DND-41 (cell line): ENCODE data around the gene ZFHX3.

Source experiments
- EZH2 ChIP-seq: IDR thresholded peaks from 3 replicates; pipeline ENCODE4 v1.6.1; 2012; ENCODE audit warnings: borderline replicate concordance, low read depth, mild to moderate bottlenecking, moderate library complexity, low read length, inconsistent platforms; ENCODE audit not compliant: severe bottlenecking
- TF ChIP-seq, protein P1 (sequence below): IDR thresholded peaks from 2 replicates; pipeline ENCODE4 v1.5.1; 2012; ENCODE audit warnings: borderline replicate concordance, low read length, moderate library complexity, mild to moderate bottlenecking; ENCODE audit not compliant: poor library complexity, severe bottlenecking; ENCODE audit errors: extremely low read depth

DNA sequence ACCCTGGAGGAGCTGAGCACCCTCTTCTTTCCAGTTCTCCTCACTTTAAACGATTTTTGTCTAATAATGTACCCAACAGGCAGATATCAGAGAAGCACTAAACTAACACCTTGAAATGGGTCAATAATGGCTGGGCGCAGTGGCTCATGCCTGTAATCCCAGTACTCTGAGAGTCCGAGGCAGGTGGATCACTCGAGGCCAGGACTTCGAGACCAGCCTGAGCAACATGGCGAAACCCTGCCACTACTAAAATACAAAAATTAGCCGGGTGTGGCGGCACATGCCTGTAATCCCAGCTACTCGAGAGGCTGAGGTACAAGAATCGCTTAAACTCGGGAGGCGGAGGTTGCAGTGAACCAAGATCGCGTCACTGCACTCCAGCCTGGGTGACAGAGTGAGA lies 57.4 kb downstream of the ZFHX3 start:
- TF ChIP-seq, protein P1, sequence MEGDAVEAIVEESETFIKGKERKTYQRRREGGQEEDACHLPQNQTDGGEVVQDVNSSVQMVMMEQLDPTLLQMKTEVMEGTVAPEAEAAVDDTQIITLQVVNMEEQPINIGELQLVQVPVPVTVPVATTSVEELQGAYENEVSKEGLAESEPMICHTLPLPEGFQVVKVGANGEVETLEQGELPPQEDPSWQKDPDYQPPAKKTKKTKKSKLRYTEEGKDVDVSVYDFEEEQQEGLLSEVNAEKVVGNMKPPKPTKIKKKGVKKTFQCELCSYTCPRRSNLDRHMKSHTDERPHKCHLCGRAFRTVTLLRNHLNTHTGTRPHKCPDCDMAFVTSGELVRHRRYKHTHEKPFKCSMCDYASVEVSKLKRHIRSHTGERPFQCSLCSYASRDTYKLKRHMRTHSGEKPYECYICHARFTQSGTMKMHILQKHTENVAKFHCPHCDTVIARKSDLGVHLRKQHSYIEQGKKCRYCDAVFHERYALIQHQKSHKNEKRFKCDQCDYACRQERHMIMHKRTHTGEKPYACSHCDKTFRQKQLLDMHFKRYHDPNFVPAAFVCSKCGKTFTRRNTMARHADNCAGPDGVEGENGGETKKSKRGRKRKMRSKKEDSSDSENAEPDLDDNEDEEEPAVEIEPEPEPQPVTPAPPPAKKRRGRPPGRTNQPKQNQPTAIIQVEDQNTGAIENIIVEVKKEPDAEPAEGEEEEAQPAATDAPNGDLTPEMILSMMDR, result no peak
- no peak for TF ChIP-seq EZH2
